HG02885 (cell line): ENCODE results near the gene SMS.
"Not testable (repeated sequence)": the region's sequence is repeated elsewhere in the genome, so short reads cannot be mapped to it uniquely, and the experiment has no call there.

Source experiments
- ATAC-seq: cut with Tn5 transposase; IDR thresholded peaks from one replicate; pipeline ENCODE4 v1.9.1; 2021; ENCODE audit warnings: mild to moderate bottlenecking; ENCODE audit not compliant: unreplicated experiment, poor library complexity

The SMS gene

DNA sequence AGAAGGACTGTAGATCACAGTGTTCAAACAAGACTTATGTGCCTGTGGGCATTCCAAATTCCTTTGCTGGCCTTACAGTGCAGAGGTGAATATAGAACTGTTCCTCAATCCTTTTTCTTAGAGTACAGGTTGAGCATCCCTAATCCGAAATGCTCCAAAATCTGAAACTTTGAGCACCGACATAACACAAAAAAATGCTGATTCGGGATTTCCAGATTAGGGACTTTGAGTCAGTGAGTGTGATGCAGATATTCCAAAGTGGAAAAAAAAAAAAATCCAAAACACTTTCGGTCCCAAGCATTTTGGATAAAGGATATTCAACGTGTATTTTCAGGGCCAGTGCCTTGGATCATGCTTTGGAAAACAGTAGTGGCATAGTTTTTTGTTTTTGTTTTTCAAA, 9.2 kb downstream of the SMS start:
- ATAC-seq, result no peak

DNA sequence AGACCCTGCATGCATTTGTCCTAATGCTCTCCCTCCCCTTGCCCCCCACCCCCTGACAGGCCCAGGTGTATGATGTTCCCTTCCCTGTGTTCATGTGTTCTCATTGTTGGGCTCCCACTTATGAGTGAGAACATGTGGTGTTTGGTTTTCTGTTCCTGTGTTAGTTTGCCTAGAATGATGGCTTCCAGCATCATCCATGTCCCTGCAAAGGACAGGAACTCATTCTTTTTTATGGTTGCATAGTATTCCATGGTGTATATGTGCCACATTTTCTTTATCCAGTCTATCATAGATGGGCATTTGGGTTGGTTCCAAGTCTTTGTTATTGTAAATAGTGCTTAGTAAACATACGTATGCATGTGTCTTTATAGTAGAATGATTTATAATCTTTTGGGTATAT, 10.0 kb downstream of the SMS start:
- not testable (repeated sequence) for ATAC-seq

DNA sequence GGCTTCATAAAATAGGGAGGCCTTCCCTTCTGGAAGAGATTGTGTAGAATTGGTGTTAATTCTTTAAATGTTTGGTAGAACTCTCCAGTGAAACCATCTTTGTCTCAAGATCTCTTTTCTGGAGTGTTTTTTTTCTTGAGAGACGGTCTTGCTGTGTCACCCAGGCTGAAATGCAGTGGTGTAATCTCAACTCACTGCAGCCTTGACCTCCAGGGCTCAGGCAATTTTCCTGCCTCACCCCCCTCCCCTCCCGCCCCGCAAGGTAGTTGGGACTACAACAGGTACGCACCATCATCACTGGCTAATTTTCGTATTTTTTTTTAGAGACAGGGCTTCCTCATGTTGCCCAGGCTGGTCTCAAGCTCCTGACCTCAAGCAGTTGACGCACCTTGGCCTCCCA, 12.1 kb downstream of the SMS start:
- ATAC-seq, result no peak

DNA sequence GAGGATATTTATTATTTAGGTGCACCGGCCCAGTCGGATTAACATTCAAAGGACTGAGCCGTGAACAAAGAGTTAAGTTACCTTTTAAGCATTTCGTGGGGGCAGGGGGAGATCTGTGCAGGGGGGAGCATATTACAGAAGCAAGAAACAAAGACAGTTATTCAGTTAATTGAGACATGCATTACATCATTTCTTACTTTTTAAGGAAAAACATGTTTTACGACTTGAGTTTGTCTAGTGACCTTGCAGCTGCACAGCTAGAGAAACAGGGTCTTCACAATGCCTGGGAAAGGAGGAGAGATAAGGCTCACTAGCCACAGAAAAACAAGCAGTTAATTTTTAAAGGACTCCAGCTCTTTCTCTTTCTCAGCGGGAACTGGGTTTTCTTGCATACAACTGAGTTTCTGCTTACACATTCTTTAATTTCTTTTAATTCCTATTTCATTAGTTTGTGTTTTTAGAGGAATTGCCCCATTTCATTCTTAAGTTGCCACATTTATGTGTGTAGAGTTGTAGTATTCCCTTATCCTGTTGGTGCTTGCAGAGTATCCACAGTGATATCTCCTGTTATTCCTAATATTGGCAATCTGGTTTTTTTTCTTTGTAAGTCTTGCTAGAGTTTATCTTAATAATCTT, 12.8 kb downstream of the SMS start:
- ATAC-seq, result not testable (repeated sequence)

DNA sequence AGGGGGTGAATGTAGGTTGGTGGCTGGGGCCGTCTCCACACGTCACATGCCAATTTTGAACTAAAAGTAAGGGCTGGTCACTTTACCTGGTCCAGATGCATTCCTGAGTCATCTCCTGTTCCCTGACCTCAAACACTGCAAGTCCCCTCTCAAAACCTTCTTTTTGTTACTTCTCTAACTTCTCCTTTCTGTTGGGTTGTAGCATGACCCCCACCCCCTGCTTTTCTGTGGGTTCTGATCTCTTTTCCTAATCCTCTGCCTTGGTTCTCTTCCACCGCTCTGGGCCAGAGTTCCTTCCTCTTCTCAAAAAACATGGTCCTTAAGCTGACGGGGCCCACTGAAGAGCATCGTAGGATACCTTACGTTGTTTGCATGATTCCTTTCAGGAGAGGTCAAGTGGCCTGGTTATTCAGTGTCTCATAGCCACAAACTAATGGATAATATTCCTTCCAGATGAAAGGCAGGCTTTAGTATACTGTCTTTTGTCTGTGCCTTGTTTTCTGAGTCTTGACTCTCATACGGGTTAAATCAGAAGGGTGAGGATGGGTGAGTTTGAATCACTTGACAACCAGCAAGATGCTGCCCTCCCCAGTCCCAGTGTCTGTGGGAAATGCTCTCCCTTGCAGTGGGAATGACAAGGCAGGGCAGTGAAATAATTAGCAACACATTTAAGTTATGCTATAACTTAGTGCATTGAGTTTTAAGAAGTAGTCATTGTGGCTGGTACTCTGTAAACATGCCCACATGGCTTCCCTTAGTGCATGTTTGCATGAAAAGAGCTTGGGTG, 15.1 kb downstream of the SMS start:
- no peak for ATAC-seq

DNA sequence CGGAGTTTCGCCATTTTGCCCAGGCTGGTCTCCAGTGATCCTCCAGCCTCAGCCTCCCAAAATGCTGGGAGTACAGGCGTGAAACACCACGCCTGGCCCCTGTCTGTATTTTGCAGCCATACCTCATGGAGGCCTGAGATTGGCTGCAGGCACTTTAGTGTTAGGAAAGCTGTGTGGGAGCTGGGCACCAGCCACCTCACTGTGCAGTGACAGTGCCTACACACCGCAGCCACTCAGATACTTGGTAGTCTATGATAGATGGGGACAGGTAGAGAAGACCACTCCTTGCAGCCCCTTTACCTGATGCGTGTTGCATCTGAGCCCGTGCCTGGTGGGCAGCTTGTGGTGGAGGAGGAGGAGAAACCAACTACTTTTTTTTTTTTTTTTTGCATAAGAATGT, 16.3 kb downstream of the SMS start:
- ATAC-seq, result no peak

DNA sequence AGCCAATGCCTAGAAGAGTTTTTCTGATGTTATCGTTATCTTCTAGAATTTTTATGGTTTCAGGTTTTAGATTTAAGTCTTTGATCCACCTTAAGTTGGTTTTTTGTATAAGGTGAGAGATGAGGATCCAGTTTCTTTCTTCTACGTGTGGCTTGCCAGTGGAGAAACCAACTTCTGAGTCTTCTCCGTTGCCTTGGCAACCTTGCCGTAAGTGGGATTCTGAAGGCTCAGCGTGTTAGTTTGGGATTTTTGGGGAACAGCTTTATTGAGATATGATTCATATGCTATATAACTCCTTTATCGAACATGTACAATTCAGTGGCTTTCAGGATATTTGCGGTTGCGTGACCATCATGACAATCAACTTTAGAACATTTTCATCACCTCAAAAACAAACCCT, 17.7 kb downstream of the SMS start:
- no peak for ATAC-seq

DNA sequence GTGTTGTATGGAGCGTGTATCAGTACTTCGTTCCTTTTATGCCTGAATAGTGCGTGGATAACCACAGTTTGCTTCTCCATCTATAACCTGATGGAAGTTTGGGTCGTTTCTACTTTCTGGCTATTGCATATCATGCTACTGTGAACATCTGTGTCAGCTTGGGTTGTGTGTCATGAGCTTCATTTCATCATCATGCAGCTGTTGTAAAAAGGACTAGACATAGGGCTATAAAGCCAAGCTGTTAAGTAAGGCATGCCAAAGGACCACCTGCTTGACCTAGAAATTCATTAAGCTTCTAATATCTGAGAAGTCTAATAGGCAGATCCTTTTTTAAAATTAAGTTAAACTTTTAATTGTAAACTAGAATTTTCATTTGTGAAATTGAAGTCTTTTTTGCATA, 18.4 kb downstream of the SMS start:
- no peak for ATAC-seq

DNA sequence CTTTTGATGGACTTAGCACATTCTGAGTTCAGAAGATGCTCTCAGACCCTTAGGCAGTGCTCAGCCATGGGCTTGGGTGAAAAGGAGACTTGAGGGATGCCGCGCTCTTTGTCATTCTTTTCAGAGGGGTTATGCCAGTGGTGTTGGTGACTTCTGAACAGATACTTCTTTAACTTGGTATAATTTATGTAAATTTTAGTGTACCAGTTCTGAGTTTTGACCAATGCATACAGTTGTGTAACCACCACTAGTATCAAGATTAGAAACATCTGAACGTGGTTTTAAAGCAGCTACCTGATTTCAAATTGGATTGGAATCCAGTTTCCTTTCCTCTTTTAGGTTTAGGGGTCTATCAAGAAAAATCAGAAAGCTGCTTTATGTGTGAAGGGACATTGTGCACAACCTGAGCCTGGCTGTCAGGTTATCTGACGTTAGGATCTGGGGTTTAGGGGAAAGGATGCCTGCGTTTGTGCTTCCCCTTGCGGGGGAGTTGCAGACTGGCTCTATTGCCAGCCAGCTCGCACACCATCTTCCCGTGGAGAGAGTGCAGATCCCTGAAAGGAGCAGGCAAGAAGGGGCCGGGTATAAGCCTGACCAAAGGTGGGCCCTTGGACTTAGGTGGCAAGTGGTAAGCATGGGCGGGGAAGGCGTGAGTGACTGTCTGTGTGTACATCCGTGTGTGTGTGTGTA, 19.0 kb downstream of the SMS start:
- no peak for ATAC-seq

DNA sequence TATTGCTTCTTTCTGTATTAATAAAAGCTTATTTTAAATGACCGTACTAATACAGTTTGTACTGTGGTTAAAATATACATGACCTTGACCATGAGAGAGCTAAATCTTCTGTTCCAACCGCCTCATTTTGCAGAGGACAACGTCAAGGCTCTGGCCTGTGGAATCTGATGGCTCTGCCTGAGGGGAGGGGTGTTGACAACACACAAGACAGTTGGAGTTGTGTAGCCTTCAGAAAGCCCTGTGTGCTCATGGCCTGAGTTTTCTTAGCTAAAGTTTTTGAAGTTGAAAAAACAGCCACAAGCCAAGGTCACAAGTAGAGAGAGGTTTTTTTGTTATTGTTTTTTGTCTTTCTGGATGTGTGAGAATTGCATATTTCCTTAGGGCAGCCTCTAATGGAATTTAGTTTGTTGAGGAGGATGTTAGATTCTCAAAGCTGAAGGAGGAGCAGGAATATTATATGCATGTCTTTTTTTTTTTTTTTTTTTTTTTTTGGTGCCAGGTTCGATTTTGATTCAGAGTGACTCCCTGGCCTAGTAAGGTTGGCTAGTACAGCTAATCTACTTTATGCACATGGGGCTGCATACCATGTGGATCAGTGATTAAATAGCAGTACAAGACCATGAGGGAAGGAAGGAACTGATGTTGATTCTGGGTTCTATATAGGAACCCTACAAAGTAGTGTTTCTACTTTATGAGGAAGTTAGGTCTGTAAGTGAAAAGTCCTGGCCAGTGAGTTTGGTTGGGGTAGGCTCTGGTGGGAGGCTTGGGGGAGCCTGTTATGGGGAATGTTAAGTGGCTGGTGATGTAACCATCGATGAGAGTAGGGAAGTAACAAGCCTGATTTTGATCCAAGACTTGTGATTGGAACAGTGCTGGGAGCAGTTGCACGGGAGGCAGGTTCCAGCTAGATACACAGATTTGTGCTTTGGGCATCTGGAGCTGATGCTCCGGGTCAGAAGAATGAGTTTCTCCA, 20.3 kb downstream of the SMS start:
- no peak for ATAC-seq

DNA sequence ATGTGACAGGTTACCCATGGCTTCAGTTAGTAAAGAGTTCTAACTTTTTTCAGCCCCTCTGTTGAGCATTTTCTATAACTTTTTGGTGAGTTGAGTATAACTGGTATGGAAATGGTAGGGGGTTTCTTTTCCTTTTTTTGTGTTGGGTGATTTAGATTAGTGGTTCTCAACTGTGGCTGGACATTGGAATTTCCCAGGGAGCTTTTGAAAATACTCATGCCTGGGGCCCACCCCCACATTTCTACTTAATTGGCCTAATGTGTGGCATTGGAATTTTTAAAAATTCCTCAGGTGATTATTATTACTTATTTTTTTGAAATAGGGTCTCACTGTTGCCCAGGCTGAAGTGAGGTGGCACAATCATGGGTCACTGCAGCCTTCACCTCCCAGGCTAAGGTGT, 21.9 kb downstream of the SMS start:
- no peak for ATAC-seq

DNA sequence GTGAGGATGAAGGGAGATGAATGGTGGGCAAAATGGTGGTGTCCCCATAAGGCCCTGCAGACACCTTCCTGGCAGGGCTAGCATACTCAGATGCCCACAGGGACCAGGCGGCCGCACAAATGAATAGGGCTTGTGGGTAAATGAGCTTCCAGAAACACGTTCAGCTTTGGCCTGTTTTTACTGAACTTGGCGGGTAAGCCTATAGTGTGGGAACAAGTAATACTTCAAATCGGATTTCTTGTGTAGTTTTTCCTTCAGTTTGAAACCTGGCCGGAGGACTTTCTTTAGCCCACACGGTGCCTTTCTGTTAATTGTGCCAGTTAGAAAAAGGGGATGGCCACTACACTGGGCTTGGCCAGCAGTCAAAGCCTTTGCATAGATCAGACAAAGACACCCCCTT, 22.8 kb downstream of the SMS start:
- ATAC-seq, result no peak

DNA sequence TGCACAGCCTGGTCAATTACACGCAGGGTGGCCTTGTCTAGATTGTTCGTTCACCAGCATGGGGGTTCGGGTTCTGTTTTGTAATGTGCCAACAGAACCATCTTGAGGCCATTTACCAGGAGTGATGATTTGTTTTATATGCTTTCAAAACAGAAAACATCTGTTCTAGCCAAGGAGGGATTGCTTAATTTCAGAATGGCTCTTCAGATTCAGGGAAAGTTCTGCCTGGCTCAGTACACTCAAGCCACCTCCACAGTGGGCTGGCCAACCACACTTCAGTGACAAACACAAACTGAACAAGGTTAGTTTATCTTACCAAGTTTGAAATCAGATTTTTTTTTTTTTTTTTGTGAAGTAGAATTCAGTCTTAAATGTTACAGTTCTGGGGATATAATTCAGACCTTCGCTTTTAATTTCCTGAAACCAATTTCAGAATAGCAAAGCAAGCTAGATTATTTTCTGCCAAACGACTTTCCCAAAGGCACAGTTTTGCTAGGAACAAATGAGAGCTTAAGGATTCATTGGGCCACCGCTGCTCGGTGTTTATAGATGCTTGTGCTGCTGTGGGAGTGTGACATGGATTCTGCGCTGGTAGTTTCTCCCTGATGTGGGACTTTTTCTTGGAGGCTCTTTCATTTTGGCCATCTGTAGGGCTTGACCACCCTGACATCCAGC, 23.4 kb downstream of the SMS start:
- no peak for ATAC-seq

DNA sequence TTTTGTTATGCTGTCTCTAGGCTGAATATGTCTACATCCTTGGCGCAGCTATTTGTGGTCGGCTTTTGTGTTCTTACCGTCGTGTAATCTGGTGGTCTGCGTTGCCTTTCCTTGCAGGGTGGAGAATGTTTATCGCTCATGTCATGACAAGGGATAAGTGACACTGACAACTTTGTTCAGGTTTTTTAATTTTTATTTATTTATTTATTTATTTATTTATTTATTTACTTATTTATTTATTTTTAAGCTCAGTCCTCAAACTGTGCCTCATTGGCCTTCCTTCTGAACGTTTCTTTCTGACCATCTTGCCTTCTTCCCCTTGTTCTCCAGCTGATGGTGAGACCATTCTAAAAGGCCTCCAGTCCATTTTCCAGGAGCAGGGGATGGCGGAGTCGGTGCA, 26.4 kb downstream of the SMS start:
- no peak for ATAC-seq

DNA sequence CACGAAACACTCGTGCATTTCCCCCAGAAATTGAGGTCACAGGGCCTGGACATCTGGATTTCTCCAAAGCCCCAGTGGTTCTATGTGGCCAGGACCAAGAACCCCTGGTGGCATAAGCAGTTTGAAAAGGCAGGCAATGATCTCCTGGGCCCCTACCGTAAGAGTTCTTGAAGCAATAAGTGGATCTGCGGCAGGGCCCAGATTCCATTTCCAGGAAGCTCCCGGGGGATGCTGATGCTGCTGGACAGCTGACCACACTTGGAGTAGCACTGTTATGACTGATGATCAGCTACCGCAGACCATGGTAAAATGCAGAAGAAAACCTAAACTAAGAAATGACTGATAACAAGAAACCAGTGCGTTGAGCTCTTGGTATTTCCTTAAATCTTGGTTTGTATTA, 27.8 kb downstream of the SMS start:
- no peak for ATAC-seq

DNA sequence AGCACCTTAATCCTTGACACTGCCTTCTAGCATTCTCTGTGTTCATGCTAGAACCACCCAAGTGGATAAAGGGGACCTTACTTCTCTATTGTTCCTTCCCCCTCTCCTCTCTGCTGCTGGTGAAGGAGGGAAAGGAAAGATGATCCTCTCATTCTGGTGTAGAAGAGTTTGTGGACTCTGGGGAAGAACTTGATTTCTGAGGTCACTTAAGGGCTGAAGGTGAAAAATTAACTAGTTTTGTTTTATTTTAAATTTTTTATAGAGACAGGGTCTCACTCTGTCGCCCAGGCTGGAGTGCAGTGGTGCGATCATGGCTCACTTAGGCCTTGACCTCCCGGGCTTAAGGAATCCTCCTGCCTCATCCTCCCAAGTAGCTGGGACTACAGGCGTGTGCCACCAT, 29.8 kb downstream of the SMS start:
- no peak for ATAC-seq

DNA sequence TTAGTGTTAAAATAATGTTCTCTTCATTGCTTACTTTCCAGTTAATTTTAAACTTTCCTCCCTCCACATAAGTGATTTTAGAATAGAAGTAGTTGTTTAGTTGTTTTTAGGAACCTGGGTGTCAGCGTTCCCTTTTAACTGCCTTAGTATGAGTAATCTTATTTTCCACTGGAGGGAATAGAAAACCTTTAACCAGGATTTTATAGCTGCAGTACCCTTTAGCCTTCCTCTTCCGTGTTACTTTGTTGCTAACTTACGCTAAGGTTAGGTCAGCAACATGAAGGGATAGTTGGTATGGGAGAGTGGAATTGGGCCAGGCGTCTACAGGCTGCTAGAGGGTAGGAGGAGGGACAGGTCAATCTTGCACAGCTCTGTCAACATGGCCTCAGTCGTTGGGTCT, 31.5 kb downstream of the SMS start:
- ATAC-seq, result no peak

DNA sequence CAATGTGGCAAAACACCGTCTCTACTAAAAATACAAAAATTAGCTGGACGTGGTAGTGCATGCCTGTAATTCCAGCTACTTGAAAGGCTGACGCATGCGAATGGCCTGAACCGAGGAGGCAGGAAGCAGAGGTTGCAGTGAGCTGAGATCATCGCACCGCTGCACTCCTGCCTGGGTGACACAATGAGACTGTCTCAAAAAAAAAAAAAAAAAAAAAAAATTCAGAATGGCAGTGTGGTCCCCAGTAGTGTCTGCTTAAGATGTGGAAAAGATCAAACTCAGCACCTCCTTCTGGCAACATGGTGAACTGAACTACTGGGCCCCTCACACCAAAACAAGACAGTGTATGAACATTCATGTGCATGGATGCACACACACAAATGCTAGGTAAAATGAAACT, 32.2 kb downstream of the SMS start:
- ATAC-seq, result no peak

DNA sequence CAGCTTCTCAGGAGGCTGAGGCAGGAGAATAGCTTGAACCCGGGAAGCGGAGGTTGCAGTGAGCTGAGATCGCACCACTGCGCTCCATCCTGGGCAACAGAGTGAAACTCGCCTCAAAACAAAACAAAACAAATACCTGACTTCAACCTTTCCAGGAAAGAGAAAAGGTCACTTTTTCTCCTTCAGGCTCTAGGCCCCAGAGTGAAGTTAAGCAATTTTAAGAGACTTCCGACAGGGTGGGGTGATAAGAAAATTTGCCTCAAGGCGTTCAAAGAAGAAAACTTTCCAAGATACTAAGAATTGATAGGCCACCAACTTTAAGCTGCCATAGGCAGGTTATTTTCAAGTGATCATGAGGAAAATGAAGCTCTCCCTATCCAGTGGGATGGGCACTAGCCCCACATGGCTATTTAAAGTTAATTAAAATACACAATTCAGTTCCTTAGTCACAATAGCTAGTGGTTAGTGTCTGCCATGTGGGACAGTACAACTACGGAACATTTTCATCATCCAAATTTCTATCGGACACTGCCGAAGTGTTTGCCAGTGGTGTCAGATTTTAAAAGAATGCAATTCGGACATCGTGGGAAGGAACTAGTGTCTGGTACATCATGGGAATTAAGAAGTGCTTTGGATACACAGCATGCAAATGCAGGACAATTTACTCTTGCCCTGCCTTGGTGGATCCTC, 33.0 kb downstream of the SMS start:
- ATAC-seq, result no peak
